Measurements from ENCODE around the gene DYNC1I2. TPM values are rescaled to one million over a fixed set of nuclear protein-coding genes. Genes with fewer than 3 reads are reported as not detected.

DYNC1I2 gene
- total and polyA plus RNA-seq, 2 donors (not counting 1 experiment from before 2014, with no cell fraction given): 109 to 238 TPM

DNA sequence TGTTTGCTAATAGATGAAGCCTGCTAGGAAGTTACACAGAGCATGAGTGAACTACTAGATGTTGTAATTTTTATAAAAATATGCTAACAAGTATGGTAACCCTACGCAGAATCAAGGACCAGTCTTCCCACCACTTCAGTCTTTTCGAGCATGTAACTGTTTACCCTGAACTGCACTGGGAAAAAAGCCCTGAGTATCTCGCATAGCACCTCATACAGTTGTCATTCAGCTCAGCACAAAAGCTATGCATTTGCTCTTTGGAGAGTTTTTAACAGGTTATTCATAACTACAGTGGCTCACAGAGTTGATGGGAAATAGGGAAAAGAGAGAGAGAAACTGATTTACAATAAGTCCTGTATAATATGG, 42.7 kb downstream of the DYNC1I2 start:
- no peak for DNase-seq (ENCODE audit: low read depth in 2 of 2)
- H3K4me2 ChIP-seq (ENCODE audit: extremely low read depth, insufficient read depth, low read length): no peak overlapping the region
- H3K9ac ChIP-seq (ENCODE audit: insufficient read depth, low read length): no peak overlapping the region
- H3K4me3 ChIP-seq (replicated peaks in 1 of 4; ENCODE audit: control extremely low read depth in 1 of 4, insufficient read depth in 1 of 4, low read depth in 3 of 4, low read length in 4 of 4): no peak overlapping the region
- no peaks in the 10 kb centered on the region for H3K36me3 ChIP-seq (ENCODE audit: control insufficient read depth, insufficient read depth, low read length)
- no peaks in the 10 kb centered on the region for H3K9me3 ChIP-seq (ENCODE audit: control insufficient read depth, insufficient read depth, low read depth, low read length)
- TF ChIP-seq EZH2 (IDR thresholded peaks at IDR 0.05; ENCODE audit: low read length, missing control alignments): no peak
- TF ChIP-seq, protein P1, sequence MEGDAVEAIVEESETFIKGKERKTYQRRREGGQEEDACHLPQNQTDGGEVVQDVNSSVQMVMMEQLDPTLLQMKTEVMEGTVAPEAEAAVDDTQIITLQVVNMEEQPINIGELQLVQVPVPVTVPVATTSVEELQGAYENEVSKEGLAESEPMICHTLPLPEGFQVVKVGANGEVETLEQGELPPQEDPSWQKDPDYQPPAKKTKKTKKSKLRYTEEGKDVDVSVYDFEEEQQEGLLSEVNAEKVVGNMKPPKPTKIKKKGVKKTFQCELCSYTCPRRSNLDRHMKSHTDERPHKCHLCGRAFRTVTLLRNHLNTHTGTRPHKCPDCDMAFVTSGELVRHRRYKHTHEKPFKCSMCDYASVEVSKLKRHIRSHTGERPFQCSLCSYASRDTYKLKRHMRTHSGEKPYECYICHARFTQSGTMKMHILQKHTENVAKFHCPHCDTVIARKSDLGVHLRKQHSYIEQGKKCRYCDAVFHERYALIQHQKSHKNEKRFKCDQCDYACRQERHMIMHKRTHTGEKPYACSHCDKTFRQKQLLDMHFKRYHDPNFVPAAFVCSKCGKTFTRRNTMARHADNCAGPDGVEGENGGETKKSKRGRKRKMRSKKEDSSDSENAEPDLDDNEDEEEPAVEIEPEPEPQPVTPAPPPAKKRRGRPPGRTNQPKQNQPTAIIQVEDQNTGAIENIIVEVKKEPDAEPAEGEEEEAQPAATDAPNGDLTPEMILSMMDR (conservative IDR thresholded peaks at IDR 0.05 in 1 of 2, IDR thresholded peaks at IDR 0.05 in 1 of 2; ENCODE audit: low read depth in 1 of 2, low read length in 2 of 2): no peak
- H3K27me3 ChIP-seq (ENCODE audit: control insufficient read depth, insufficient read depth, low read length): no peaks in the 10 kb centered on the region
- no peaks in the 10 kb centered on the region for H3K79me2 ChIP-seq (ENCODE audit: control insufficient read depth, insufficient read depth, low read length)
- no peaks in the 10 kb centered on the region for H3K4me1 ChIP-seq (ENCODE audit: control insufficient read depth, extremely low read depth, insufficient read depth, low read length)
- no peak overlapping the region for H2AFZ ChIP-seq (ENCODE audit: low read length)
- no peaks in the 10 kb centered on the region for H4K20me1 ChIP-seq (ENCODE audit: control insufficient read depth, extremely low read depth, insufficient read depth, low read length)
- no peak overlapping the region for H3K27ac ChIP-seq (ENCODE audit: insufficient read depth, low read length)

DNA sequence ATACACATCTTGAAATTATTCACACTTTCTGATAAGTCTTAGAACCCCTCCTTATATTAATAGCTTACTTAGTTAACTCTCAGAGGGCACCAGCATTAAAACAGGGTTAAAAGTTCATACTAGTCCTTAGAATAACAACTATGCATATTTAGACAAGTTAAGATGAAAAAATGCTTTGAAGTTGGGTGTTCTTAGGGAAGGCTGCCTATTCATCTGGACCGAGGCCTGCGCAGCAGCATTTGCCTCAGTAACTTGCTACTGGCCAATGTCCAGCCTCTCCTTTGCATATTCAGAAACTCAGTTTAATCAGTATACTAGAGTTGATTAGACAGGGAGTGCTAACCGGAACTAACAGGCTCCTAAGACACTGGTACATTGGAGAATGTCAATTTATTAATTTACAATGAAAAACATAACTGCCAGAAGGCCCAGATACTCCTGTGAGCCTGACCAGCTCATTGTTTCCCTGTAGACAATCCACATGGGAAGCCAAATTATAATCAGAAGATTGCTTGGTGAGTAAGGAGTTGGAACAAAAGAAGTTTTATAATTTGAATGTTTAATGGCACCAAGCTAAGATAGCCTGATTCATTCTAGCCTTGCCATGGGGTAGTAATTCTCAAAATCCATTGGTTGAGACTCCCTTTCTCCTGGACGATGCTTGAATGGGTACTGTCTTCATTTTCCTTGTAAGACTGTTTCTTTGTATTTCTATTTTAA, 48.9 kb downstream of the DYNC1I2 start:
- Histone ChIP-seq H3K27me3 (ENCODE audit: control insufficient read depth, insufficient read depth, low read length) (no peaks in the 10 kb centered on the region), H3K9me3 (ENCODE audit: control insufficient read depth, insufficient read depth, low read depth, low read length) (no peaks in the 10 kb centered on the region), H3K27ac (ENCODE audit: insufficient read depth, low read length) (no peak overlapping the region), H4K20me1 (ENCODE audit: control insufficient read depth, extremely low read depth, insufficient read depth, low read length) (no peaks in the 10 kb centered on the region), H3K4me2 (ENCODE audit: extremely low read depth, insufficient read depth, low read length) (no peak overlapping the region), H2AFZ (ENCODE audit: low read length) (no peak overlapping the region), H3K9ac (ENCODE audit: insufficient read depth, low read length) (no peak overlapping the region), H3K79me2 (ENCODE audit: control insufficient read depth, insufficient read depth, low read length) (no peaks in the 10 kb centered on the region), H3K4me1 (ENCODE audit: control insufficient read depth, extremely low read depth, insufficient read depth, low read length) (peaks cover under 1% of the 10 kb centered on the region), H3K4me3 (replicated peaks in 1 of 4; ENCODE audit: control extremely low read depth in 1 of 4, insufficient read depth in 1 of 4, low read depth in 3 of 4, low read length in 4 of 4) (no peak overlapping the region), H3K36me3 (ENCODE audit: control insufficient read depth, insufficient read depth, low read length) (no peaks in the 10 kb centered on the region)
- no peak for DNase-seq (ENCODE audit: low read depth in 2 of 2)
- no peak for TF ChIP-seq EZH2 (IDR thresholded peaks at IDR 0.05; ENCODE audit: low read length, missing control alignments)
- TF ChIP-seq, protein P1 (conservative IDR thresholded peaks at IDR 0.05 in 1 of 2, IDR thresholded peaks at IDR 0.05 in 1 of 2; ENCODE audit: low read depth in 1 of 2, low read length in 2 of 2): no peak

DNA sequence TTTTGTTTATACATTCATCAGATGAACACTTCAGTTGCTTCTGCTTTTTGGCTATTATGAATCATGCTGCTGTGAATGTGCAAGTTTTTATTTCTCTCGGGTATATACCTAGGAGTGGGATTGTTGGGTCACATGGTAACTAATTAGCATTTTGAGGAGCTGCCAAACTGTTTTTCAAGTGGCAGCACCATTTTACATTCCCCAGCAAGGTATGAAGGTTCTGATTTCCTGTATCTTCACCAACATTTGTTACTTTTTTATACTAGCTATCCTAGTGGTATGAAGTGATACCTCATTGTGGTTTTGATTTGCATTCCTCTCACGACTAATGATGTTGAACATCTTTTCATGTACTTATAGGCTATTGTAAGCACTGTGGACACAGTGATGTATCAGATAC, 53.9 kb downstream of the DYNC1I2 start:
- no peak overlapping the region for H3K27ac ChIP-seq (ENCODE audit: insufficient read depth, low read length)
- H3K4me3 ChIP-seq (replicated peaks in 1 of 4; ENCODE audit: control extremely low read depth in 1 of 4, insufficient read depth in 1 of 4, low read depth in 3 of 4, low read length in 4 of 4): no peak overlapping the region
- no peaks in the 10 kb centered on the region for H4K20me1 ChIP-seq (ENCODE audit: control insufficient read depth, extremely low read depth, insufficient read depth, low read length)
- TF ChIP-seq, protein P1 (conservative IDR thresholded peaks at IDR 0.05 in 1 of 2, IDR thresholded peaks at IDR 0.05 in 1 of 2; ENCODE audit: low read depth in 1 of 2, low read length in 2 of 2): no peak
- TF ChIP-seq EZH2 (IDR thresholded peaks at IDR 0.05; ENCODE audit: low read length, missing control alignments): no peak
- H3K9me3 ChIP-seq (ENCODE audit: control insufficient read depth, insufficient read depth, low read depth, low read length): no peaks in the 10 kb centered on the region
- H3K36me3 ChIP-seq (ENCODE audit: control insufficient read depth, insufficient read depth, low read length): peaks cover 2% of the 10 kb centered on the region
- H3K4me2 ChIP-seq (ENCODE audit: extremely low read depth, insufficient read depth, low read length): no peak overlapping the region
- H3K4me1 ChIP-seq (ENCODE audit: control insufficient read depth, extremely low read depth, insufficient read depth, low read length): peaks cover 2% of the 10 kb centered on the region
- peak in 1 of 2 donors; percentile 88 for DNase-seq (ENCODE audit: low read depth in 2 of 2)
- no peaks in the 10 kb centered on the region for H3K27me3 ChIP-seq (ENCODE audit: control insufficient read depth, insufficient read depth, low read length)
- no peak overlapping the region for H2AFZ ChIP-seq (ENCODE audit: low read length)
- no peaks in the 10 kb centered on the region for H3K79me2 ChIP-seq (ENCODE audit: control insufficient read depth, insufficient read depth, low read length)
- H3K9ac ChIP-seq (ENCODE audit: insufficient read depth, low read length): no peak overlapping the region
